ENCODE results near the gene LGALS7.
"Not testable (repeated sequence)": the region's sequence is repeated elsewhere in the genome, so short reads cannot be mapped to it uniquely, and the experiment has no call there.

LGALS7 gene

DNA sequence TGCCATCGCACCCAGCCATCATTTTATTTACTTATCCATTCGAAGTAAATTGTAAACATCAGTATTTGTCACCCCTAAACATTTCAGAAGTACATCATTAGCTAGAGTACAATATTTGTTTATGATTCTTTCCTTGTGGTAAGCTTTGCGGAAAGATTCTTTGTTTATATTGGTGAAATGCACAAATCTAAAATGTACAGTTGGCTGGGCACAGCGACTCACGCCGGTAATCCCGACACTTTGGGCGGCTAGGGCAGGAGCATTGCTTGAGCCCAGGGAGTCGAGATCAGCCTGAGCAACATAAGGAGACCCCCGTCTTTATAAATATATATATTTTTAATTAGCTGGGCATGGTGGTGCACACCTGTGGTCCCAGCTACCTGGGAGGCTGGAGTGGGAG lies 25.8 kb upstream of the LGALS7 start:
- DNase-seq, result no peak

DNA sequence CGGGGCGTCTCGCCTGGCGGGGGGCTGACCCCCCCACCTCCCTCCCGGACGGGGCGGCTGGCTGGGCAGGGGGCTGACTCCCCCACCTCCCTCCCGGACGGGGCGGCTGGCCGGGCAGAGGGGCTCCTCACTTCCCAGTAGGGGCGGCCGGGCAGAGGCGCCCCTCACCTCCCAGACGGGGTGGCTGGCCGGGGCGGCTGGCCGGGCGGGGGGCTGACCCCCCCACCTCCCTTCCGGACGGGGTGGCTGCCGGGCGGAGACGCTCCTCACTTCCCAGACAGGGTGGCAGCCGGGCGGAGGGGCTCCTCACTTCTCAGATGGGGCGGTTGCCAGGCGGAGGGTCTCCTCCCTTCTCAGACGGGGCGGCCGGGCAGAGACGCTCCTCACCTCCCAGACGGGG lies 24.5 kb upstream of the LGALS7 start:
- not testable (repeated sequence) for DNase-seq

DNA sequence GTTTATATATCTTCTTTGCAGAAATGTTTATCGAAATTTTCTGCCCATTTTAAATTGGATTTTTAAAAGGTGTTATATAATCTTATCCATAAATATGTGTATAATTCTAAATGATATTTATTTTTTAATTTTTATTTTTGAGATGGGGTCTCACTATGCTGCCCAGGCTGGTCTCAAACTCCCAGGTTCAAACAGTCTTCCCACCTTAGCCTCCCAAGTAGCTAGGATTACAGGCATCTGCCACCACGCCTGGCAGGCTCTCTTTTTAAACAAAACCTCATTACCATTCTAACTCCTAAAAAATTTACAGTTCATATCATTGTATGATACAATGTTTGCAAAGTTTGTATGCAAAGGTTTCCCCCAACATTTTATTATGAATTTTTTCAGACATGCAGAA lies 22.8 kb upstream of the LGALS7 start:
- no peak for DNase-seq

DNA sequence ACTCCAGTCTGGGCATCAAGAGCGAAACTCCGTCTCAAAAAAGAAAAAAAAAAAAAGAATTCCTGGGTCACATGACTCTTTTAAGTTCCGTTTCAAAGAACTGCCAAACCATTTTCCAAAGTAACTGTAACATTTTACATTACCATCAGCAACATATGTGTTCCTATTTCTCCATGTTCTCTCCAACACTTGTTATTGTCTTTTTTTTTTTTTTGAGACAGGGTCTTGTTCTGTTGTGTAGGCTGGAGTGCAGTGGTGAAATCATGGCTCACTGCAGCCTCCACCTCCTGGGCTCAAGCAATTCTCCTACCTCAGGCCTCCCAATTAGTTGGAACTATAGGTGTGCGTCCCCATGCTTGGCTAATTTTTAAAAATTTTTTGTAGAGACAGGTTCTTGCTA lies 22.2 kb upstream of the LGALS7 start:
- no peak for DNase-seq

DNA sequence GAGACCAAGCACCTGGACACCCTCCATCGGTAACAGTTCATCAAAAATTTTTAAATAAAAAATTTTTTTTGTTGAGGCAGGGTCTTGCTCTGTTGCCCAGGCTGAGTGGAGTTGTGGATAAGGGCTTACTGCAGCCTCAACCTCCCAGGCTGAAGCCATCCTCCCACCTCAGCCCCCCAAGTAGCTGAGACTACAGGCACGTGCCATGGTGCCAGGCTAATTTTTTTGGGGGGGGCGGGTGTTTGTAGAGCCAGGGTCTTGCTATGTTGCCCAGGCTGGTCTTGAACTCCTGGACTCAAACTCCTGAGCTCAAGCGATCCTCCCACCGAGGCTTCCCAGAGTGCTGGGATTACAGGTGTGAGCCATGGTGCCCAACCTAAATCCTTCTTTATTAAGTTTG lies 20.4 kb upstream of the LGALS7 start:
- no peak for DNase-seq

DNA sequence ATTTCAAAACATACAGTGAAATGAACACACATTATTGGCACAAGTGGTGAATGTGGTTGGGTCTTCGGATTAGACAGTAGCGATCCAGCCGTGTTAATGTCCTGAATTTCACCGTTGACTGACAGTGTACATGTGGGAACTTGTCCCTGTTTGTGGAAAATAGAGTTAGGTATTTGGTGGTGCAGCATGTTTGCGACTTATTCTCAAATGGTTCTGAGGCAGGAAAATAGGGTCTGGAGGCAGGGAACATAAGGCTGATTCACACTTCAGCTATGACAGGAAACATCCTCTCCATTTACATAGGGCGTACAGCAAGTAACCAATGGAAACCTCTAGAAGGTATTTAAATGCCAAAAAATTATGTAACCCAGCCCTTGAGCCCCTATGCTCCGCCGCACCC lies 19.9 kb upstream of the LGALS7 start:
- no peak for DNase-seq

DNA sequence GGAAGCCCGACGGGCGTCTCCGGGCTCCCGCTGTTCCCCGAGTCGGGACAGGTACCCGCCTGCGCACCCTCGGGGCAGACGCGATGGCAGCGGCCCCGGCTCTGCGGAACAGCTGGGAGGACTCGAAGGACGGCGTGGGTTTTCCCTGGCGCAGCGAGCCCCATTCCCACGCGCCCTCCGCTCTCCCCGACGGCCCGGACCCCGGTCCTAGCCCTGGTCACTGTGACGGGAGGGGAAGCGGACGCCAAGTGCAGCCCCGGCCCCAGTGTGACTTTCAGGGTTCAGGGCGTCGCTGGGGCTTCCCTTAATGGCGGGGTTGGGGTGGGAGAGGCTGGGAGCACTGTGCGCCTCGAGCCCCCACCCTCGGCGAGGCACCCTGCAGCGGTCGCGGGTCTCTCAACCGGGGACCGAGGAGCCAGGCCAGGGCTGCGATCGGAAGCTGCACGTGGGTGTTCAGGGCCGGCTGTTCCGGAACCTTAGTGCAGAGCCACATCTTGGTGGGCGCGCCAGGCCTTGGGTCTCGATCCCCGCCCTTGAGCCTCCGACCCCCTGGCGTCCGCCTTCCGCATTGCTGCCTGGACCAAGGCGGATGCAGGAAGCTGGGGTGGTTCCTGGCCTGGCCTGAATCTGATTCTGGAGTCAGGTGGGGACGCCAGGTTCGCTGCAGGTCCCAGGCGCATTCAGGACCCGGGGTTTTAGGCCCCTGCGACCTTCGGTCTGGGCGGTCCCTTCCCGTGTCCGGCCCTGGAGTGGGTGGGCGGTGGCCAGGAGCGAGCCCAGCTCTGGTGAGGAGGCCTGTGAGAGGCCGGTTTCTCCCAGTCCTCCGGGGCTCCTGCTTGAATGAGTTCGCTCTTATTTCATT lies 19.2 kb upstream of the LGALS7 start:
- peak; percentile 24 for DNase-seq

DNA sequence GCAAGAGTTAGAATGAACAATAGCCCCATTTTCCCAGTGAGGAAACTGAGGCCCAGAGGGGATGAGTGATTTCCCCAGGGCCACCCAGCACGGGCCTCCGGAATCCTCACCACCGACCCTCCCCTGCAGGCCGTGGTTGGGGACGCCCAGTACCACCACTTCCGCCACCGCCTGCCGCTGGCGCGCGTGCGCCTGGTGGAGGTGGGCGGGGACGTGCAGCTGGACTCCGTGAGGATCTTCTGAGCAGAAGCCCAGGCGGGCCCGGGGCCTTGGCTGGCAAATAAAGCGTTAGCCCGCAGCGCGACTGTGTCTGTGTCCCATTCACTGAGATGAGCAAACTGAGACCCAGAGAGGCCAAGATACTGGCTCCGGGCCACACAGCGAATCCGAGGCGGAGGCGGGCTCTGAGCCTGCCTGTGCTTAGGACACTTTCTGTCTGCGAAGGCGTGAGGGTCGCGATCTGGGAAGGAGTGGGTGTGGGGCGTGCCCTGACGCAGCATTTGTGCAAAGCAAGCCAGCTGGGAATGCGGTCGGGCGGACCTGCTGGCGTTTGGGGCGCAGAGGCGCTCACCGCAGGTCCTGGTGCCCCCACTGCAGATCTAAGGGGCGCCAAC lies 18.2 kb upstream of the LGALS7 start:
- not testable (repeated sequence) for DNase-seq

DNA sequence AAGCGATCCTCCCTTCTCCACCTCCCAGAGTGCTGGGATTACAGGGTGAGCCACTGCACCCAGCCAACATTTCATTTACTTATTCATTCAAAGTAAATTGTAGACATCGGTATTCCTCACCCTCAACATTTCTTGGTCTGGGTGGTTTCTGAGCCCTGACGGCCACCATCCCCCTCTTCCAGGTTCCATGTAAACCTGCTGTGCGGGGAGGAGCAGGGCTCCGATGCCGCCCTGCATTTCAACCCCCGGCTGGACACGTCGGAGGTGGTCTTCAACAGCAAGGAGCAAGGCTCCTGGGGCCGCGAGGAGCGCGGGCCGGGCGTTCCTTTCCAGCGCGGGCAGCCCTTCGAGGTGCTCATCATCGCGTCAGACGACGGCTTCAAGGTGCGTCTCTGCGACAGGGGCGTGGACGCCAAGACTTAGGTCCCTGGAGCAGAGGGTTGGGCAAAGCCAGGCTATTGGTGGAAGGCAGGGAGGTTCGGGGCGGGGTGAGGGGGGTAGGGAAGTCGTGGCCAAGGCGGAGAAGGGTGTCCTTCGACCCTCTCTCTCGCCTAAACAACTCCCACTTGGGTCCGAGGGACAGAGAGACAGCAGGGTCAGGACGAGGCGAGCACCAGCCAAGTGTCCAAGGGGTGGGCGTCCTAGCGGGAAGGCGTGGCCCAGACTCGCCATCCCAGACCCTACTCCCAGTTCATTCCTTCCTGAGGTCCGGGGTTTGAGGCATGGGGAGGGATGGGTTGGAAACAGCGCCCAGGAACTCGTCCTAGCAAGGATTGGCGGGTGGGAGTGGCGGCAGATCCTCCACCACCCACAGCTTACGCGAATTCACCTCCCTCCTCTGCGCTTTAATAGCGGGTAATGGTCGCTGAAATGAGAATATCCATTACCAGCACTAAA lies 17.4 kb upstream of the LGALS7 start:
- not testable (repeated sequence) for DNase-seq

DNA sequence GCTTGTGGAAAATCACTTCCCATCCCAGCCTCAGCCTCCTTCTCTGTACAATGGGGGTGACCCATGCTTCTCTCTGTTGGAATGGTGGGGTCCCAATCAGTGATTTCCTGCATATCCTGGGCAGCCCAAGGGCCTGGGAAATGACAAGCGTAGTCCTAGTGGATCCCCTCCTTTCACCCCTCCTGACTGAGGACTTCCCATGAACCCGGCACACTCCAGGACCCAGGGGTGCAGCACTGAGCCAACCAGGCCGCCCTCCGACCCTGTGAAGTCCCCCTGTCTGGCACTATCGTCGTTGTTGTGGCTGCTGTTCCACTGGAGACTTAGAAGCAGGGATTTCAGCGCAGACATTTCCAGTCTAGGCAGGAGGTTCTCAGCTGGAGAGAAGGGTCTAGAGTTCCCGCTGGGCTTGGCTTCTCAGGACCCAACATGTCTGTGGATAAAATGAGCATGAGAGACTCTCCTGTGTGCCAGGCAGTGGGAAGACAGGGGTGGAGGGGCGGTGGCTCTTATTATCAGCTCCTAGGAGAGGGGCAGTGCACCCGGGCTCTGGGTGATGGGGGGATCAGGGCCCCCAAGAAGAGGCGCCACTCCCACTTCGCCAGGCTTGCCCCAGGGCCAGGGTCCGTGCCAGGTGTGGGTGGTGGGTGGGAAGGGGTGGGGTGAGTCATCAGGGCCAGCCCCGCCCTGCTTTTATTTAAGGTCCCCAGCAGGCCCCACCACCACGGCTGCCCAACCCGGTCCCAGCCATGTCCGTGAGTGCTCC lies 15.3 kb upstream of the LGALS7 start, which contains the start of gene LGALS7B:
Gene LGALS7B, plus strand, starts transcription at position 723 of the 766 bp plus-strand sequence. Its CDS starts 27 bp downstream, at position 750.
- no peak for DNase-seq

DNA sequence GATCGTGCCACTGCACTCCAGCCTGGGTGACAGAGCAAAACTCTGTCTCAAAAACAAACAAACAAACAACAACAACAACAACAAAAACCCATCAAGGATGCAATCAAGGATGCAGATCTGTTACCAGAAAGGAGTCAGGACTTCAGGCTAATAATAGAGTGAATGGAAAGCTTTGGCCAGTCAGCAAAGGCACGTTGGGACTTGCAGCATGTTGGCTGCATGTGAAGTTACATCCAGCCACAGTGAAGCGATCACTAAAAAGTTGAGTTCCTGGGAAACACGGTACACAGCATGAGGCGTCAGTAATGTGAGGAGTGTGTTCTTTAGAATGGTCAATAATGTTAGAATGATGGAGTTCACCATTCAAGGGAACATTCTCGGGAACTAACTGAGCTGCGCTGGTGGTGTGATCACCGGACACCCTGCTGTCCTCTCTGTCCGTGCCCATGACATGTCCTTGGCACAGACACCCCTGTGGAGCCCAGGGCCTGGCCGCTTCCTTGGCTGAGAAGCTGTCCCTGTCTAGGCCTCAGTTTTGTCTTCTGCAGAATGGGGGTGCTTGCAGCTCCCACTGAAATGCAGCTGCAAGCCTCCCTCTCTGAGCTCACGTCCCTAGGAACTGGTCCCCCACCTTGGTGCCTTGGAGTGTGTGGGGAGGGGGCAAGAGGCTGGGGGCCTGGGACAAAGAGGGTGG lies 13.4 kb upstream of the LGALS7 start:
- DNase-seq, result no peak

DNA sequence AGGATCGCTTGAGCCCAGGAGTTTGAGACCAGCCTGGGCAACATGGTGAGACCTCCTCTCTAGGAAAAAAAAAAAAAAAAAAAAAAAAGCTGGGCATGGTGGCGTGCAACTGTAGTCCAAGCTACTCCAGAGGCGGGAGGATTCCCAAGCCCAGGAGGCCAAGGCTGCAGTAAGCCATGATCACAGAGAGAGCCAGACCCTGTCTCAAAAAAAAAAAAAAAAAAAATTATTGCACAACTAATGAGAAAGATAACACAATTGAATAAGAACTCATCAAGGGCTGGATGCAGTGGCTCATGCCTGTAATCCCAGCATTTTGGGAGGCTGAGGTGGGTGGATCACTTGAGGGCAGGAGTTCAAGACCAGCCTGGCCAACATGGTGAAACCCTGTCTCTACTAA lies 12.7 kb upstream of the LGALS7 start:
- not testable (repeated sequence) for DNase-seq

DNA sequence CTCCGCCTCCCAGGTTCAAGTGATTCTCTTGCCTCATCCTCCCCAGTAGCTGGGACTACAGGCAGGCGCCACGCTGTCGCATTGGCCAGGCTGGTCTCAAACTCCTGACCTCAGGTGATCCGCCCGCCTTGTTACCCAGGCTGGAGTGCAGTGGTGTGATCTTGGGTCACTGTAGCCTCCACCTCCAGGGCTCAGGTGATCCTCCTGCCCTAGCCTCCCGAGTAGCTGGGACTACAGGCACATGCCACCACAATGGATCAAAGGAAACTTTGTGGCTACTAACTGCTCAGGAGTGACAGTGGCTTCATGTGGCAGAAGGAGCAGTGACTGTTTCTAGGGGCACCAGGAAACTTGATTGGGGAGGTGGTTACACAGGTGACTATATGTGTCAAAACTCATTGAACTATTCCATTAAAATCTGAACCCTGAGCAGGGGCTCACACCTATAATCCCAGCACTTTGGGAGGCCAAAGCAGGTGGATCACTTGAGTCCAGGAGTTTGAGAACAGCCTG lies 11.9 kb upstream of the LGALS7 start:
- no peak for DNase-seq

DNA sequence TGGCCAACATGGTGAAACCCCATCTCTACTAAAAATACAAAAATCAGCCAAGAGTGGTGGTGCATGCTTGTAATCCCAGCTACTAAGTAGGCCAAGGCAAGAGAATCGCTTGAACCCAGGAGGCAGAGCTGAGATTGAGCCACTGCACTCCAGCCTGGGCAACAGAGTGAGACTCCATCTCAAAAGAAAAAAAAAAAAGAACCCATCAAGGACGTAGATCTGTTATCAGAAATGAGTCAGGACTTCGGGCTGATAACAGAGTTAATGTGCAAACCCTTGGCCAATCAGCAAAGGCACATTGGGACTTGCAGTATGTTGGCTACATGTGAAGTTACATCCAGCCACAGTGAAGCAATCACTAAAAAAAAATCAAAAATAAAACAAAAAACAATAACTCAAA lies 10.9 kb upstream of the LGALS7 start:
- DNase-seq, result no peak

DNA sequence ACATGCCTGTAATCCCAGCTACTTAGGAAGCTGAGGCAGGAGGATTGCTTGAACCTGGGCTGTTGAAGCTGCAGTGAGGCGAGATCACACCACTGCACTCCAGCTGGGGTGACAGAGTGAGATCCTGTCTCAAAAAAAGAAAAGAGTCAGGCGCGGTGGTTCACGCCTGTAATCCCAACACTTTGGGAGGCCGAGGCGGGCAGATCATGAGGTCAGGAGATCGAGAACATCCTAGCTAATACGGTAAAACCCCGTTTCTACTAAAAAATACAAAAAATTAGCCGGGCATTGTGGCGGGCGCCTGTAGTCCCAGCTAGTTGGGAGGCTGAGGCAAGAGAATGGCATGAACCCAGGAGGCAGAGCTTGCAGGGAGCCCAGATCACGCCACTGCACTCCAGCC lies 8.9 kb upstream of the LGALS7 start:
- not testable (repeated sequence) for DNase-seq

DNA sequence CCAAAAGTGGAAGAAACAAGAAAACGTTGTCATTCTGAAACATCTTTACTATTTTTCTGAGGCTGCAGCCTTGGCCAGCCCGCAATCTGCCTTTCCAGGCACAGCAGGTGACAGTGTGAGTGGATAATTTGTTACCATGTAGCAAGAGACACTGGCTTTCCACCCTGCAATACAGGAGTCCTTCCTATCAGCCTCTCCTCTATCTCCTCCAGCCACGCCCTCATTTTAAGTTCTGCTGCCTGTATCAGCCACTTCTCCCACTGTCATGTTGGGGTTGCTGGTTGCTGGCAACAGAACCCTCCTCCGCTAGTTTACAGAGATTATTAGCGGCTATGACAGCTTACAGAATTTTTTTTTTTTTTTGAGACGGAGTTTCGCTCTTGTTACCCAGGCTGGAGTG lies 7.7 kb upstream of the LGALS7 start:
- peak; percentile 28 for DNase-seq

DNA sequence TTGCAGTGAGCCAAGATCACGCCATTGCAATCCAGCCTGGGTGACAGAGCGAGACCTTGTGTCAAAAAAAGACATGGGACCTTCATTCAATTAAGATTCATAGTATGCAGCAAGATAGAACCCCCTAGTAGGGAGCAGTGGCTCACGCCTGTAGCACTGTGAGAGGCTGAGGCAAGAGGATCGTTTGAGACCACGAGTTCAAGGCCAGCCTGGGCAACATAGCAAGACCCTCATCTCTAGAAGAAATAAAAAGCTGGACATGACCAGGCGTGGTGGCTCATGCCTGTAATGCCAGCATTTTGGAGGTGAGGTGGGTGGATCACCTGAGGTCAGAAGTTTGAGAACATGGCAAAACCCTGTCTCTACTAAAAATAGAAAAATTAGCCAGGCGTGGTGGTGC lies 7.1 kb upstream of the LGALS7 start:
- DNase-seq, result no peak

DNA sequence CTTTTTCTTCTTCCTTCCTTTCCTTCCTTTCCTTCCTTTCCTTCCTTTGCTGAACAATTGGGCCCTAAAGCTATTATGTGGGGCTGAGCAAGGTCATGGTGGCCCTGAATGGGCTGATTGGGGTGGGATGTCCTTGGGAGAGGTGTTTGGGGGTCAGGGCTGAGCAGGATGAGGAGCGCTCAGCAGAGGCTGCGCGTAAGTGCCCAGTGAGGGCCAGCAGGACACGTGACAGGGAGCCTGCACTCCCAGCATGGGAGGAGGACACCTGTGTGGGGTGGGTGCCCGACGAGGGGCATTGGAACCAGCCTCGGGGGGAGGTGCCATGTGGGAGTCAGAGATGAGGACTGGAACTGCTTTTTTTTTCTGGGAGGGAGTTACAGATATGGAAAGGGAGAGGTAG lies 5.4 kb upstream of the LGALS7 start:
- DNase-seq, result no peak

DNA sequence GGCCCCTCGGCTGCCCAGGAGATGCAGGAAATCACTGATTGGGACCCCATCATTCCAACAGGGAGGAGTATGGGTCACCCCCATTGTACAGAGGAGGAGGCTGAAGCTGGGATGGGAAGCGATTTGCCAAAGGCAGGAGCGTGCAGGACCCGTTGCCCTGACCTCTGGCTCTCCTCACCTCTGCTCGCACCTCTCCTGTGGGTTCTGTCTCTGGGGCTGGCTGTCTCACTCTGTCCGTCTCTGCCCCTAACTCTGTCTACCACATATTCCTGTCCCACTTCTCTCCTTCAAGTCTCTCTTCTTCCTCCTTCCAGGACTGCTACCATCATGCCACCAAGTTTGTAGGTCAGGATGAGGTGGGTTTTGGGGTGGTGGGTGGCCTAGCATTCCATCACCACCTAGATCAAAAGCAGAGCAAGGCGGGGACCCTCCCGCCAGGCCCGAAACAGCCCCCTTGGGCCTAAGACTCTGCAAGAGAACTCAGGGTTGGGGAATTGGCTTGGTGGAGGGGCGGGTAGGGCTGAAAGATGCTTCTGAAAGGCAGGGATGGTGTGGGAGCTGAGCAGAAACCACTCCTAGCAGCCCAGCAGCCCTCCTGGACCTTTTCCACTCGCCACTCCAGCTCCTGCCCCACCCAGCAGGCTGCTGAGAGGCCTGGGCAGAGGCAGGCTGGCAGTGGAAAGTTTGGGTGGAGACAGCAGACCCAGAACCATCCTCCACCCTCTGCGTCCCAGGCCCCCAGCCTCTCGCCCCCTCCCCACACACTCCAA lies 1.0 kb upstream of the LGALS7 start:
- no peak for DNase-seq

DNA sequence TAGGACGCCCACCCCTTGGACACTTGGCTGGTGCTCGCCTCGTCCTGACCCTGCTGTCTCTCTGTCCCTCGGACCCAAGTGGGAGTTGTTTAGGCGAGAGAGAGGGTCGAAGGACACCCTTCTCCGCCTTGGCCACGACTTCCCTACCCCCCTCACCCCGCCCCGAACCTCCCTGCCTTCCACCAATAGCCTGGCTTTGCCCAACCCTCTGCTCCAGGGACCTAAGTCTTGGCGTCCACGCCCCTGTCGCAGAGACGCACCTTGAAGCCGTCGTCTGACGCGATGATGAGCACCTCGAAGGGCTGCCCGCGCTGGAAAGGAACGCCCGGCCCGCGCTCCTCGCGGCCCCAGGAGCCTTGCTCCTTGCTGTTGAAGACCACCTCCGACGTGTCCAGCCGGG lies 1.7 kb downstream of the LGALS7 start:
- not testable (repeated sequence) for DNase-seq

DNA sequence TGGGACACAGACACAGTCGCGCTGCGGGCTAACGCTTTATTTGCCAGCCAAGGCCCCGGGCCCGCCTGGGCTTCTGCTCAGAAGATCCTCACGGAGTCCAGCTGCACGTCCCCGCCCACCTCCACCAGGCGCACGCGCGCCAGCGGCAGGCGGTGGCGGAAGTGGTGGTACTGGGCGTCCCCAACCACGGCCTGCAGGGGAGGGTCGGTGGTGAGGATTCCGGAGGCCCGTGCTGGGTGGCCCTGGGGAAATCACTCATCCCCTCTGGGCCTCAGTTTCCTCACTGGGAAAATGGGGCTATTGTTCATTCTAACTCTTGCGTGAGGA lies 2.4 kb downstream of the LGALS7 start:
- not testable (repeated sequence) for DNase-seq

Measured in NCI-H146 (cell line).